Measurements from ENCODE around the gene CCDC196.

The CCDC196 gene

GRCh38 chr14:66473223-66473622 lies 12.9 kb upstream of the CCDC196 start:
- H3K9me3 ChIP-seq (ENCODE audit: insufficient read depth, low read depth, low read length) = no peaks in the 10 kb centered on the region
- H2AK5ac ChIP-seq (ENCODE audit: low read length) = no peak overlapping the region
- H3K4me3 ChIP-seq (ENCODE audit: low read depth, low read length) = no peak overlapping the region
- H3K23ac ChIP-seq (ENCODE audit: low read length) = no peak overlapping the region
- H3K27ac ChIP-seq (ENCODE audit: low read depth, low read length) = no peak overlapping the region
- H3K79me2 ChIP-seq (ENCODE audit: control insufficient read depth, insufficient read depth, low read length, poor library complexity) = no peaks in the 10 kb centered on the region
- H3K14ac ChIP-seq (ENCODE audit: low read length) = no peak overlapping the region
- H3K27me3 ChIP-seq (ENCODE audit: insufficient read depth, low read length) = no peaks in the 10 kb centered on the region
- H3K79me1 ChIP-seq (ENCODE audit: low read length) = no peaks in the 10 kb centered on the region
- no peak overlapping the region for H4K91ac ChIP-seq (ENCODE audit: low read depth, low read length)
- H2BK120ac ChIP-seq (ENCODE audit: insufficient read depth, low read length, poor library complexity) = no peak overlapping the region
- no peak overlapping the region for H3K4me2 ChIP-seq (ENCODE audit: low read length)
- no peak overlapping the region for H3K9ac ChIP-seq (ENCODE audit: low read length)
- DNase-seq = no peak
- H2BK5ac ChIP-seq (ENCODE audit: low read depth, low read length, poor library complexity) = no peak overlapping the region
- H2BK12ac ChIP-seq (ENCODE audit: low read length) = no peak overlapping the region
- no peak overlapping the region for H4K12ac ChIP-seq (ENCODE audit: low read depth, low read length)
- H3K18ac ChIP-seq (ENCODE audit: low read length) = no peak overlapping the region
- H3K4me1 ChIP-seq (ENCODE audit: control insufficient read depth in 1 of 2, insufficient read depth in 2 of 2, low read length in 2 of 2) = no peaks in the 10 kb centered on the region
- WGBS (ENCODE audit: extremely low coverage, insufficient coverage, insufficient read length) = no CpG with 5 or more reads among the region's 2 CpGs
- no peak overlapping the region for H3K4ac ChIP-seq (ENCODE audit: low read depth, low read length)
- no peak overlapping the region for H4K8ac ChIP-seq (ENCODE audit: low read depth, low read length)
- H3K36me3 ChIP-seq (ENCODE audit: control insufficient read depth in 1 of 2, insufficient read depth in 2 of 2, low read length in 2 of 2) = no peaks in the 10 kb centered on the region
- H2AFZ ChIP-seq (ENCODE audit: insufficient read depth, low read length, poor library complexity) = no peak overlapping the region

- Histone ChIP-seq H3K4me3 (ENCODE audit: low read depth, low read length) (no peak overlapping the region), H3K14ac (ENCODE audit: low read length) (no peak overlapping the region), H3K9me3 (ENCODE audit: insufficient read depth, low read depth, low read length) (no peaks in the 10 kb centered on the region), H2AK5ac (ENCODE audit: low read length) (no peak overlapping the region), H3K79me2 (ENCODE audit: control insufficient read depth, insufficient read depth, low read length, poor library complexity) (no peaks in the 10 kb centered on the region), H4K8ac (ENCODE audit: low read depth, low read length) (no peak overlapping the region), H3K4me1 (ENCODE audit: control insufficient read depth in 1 of 2, insufficient read depth in 2 of 2, low read length in 2 of 2) (no peaks in the 10 kb centered on the region), H3K9ac (ENCODE audit: low read length) (no peak overlapping the region), H3K23ac (ENCODE audit: low read length) (no peak overlapping the region), H4K91ac (ENCODE audit: low read depth, low read length) (no peak overlapping the region), H4K12ac (ENCODE audit: low read depth, low read length) (no peak overlapping the region), H2BK5ac (ENCODE audit: low read depth, low read length, poor library complexity) (no peak overlapping the region), H2BK120ac (ENCODE audit: insufficient read depth, low read length, poor library complexity) (no peak overlapping the region), H3K79me1 (ENCODE audit: low read length) (no peaks in the 10 kb centered on the region), H3K27me3 (ENCODE audit: insufficient read depth, low read length) (no peaks in the 10 kb centered on the region), H2BK12ac (ENCODE audit: low read length) (no peak overlapping the region), H3K4me2 (ENCODE audit: low read length) (no peak overlapping the region), H2AFZ (ENCODE audit: insufficient read depth, low read length, poor library complexity) (no peak overlapping the region), H3K36me3 (ENCODE audit: control insufficient read depth in 1 of 2, insufficient read depth in 2 of 2, low read length in 2 of 2) (no peaks in the 10 kb centered on the region), H3K4ac (ENCODE audit: low read depth, low read length) (no peak overlapping the region), H3K18ac (ENCODE audit: low read length) (no peak overlapping the region), H3K27ac (ENCODE audit: low read depth, low read length) (no peak overlapping the region)
- WGBS (ENCODE audit: extremely low coverage, insufficient coverage, insufficient read length) = no CpG with 5 or more reads among the region's 1 CpG
- DNase-seq = no peak
These were observed 9.2 kb upstream of the CCDC196 start for GRCh38 chr14:66476964-66477363.

- Histone ChIP-seq H3K9ac (ENCODE audit: low read length) (no peak overlapping the region), H4K8ac (ENCODE audit: low read depth, low read length) (no peak overlapping the region), H3K36me3 (ENCODE audit: control insufficient read depth in 1 of 2, insufficient read depth in 2 of 2, low read length in 2 of 2) (no peaks in the 10 kb centered on the region), H4K91ac (ENCODE audit: low read depth, low read length) (no peak overlapping the region), H3K4me3 (ENCODE audit: low read depth, low read length) (no peak overlapping the region), H3K14ac (ENCODE audit: low read length) (no peak overlapping the region), H2BK120ac (ENCODE audit: insufficient read depth, low read length, poor library complexity) (no peak overlapping the region), H3K4me1 (ENCODE audit: control insufficient read depth in 1 of 2, insufficient read depth in 2 of 2, low read length in 2 of 2) (no peaks in the 10 kb centered on the region), H3K9me3 (ENCODE audit: insufficient read depth, low read depth, low read length) (no peaks in the 10 kb centered on the region), H2BK5ac (ENCODE audit: low read depth, low read length, poor library complexity) (no peak overlapping the region), H2BK12ac (ENCODE audit: low read length) (no peak overlapping the region), H3K4ac (ENCODE audit: low read depth, low read length) (no peak overlapping the region), H2AFZ (ENCODE audit: insufficient read depth, low read length, poor library complexity) (no peak overlapping the region), H3K79me1 (ENCODE audit: low read length) (no peaks in the 10 kb centered on the region), H2AK5ac (ENCODE audit: low read length) (no peak overlapping the region), H3K4me2 (ENCODE audit: low read length) (no peak overlapping the region), H4K12ac (ENCODE audit: low read depth, low read length) (no peak overlapping the region), H3K23ac (ENCODE audit: low read length) (no peak overlapping the region), H3K79me2 (ENCODE audit: control insufficient read depth, insufficient read depth, low read length, poor library complexity) (no peaks in the 10 kb centered on the region), H3K18ac (ENCODE audit: low read length) (no peak overlapping the region), H3K27me3 (ENCODE audit: insufficient read depth, low read length) (no peaks in the 10 kb centered on the region), H3K27ac (ENCODE audit: low read depth, low read length) (no peak overlapping the region)
- no peak for DNase-seq
These were observed 8.6 kb upstream of the CCDC196 start for GRCh38 chr14:66477567-66477966.

GRCh38 chr14:66482873-66483272 lies 3.3 kb upstream of the CCDC196 start:
- Histone ChIP-seq H2BK5ac (ENCODE audit: low read depth, low read length, poor library complexity) (no peak overlapping the region), H2AK5ac (ENCODE audit: low read length) (no peak overlapping the region), H3K4ac (ENCODE audit: low read depth, low read length) (no peak overlapping the region), H2BK12ac (ENCODE audit: low read length) (no peak overlapping the region), H3K9me3 (ENCODE audit: insufficient read depth, low read depth, low read length) (no peaks in the 10 kb centered on the region), H3K36me3 (ENCODE audit: control insufficient read depth in 1 of 2, insufficient read depth in 2 of 2, low read length in 2 of 2) (no peaks in the 10 kb centered on the region), H3K79me2 (ENCODE audit: control insufficient read depth, insufficient read depth, low read length, poor library complexity) (no peaks in the 10 kb centered on the region), H3K4me3 (ENCODE audit: low read depth, low read length) (no peak overlapping the region), H2AFZ (ENCODE audit: insufficient read depth, low read length, poor library complexity) (no peak overlapping the region), H2BK120ac (ENCODE audit: insufficient read depth, low read length, poor library complexity) (no peak overlapping the region), H3K9ac (ENCODE audit: low read length) (no peak overlapping the region), H3K27ac (ENCODE audit: low read depth, low read length) (no peak overlapping the region), H3K18ac (ENCODE audit: low read length) (no peak overlapping the region), H3K27me3 (ENCODE audit: insufficient read depth, low read length) (no peaks in the 10 kb centered on the region), H3K14ac (ENCODE audit: low read length) (no peak overlapping the region), H3K4me2 (ENCODE audit: low read length) (no peak overlapping the region), H3K23ac (ENCODE audit: low read length) (no peak overlapping the region), H3K4me1 (ENCODE audit: control insufficient read depth in 1 of 2, insufficient read depth in 2 of 2, low read length in 2 of 2) (no peaks in the 10 kb centered on the region), H4K91ac (ENCODE audit: low read depth, low read length) (no peak overlapping the region), H4K12ac (ENCODE audit: low read depth, low read length) (no peak overlapping the region), H3K79me1 (ENCODE audit: low read length) (no peaks in the 10 kb centered on the region), H4K8ac (ENCODE audit: low read depth, low read length) (no peak overlapping the region)
- WGBS (ENCODE audit: extremely low coverage, insufficient coverage, insufficient read length) = no CpG with 5 or more reads among the region's 2 CpGs
- no peak for DNase-seq

- Histone ChIP-seq H3K79me2 (ENCODE audit: control insufficient read depth, insufficient read depth, low read length, poor library complexity) (no peaks in the 10 kb centered on the region), H2BK120ac (ENCODE audit: insufficient read depth, low read length, poor library complexity) (no peak overlapping the region), H3K18ac (ENCODE audit: low read length) (no peak overlapping the region), H3K4ac (ENCODE audit: low read depth, low read length) (no peak overlapping the region), H3K27me3 (ENCODE audit: insufficient read depth, low read length) (no peaks in the 10 kb centered on the region), H4K12ac (ENCODE audit: low read depth, low read length) (no peak overlapping the region), H2AK5ac (ENCODE audit: low read length) (no peak overlapping the region), H3K9ac (ENCODE audit: low read length) (no peak overlapping the region), H3K4me3 (ENCODE audit: low read depth, low read length) (no peak overlapping the region), H2AFZ (ENCODE audit: insufficient read depth, low read length, poor library complexity) (no peak overlapping the region), H3K4me1 (ENCODE audit: control insufficient read depth in 1 of 2, insufficient read depth in 2 of 2, low read length in 2 of 2) (no peaks in the 10 kb centered on the region), H4K91ac (ENCODE audit: low read depth, low read length) (no peak overlapping the region), H2BK12ac (ENCODE audit: low read length) (no peak overlapping the region), H4K8ac (ENCODE audit: low read depth, low read length) (no peak overlapping the region), H2BK5ac (ENCODE audit: low read depth, low read length, poor library complexity) (no peak overlapping the region), H3K36me3 (ENCODE audit: control insufficient read depth in 1 of 2, insufficient read depth in 2 of 2, low read length in 2 of 2) (no peaks in the 10 kb centered on the region), H3K79me1 (ENCODE audit: low read length) (no peaks in the 10 kb centered on the region), H3K4me2 (ENCODE audit: low read length) (no peak overlapping the region), H3K27ac (ENCODE audit: low read depth, low read length) (no peak overlapping the region), H3K23ac (ENCODE audit: low read length) (no peak overlapping the region), H3K9me3 (ENCODE audit: insufficient read depth, low read depth, low read length) (no peaks in the 10 kb centered on the region), H3K14ac (ENCODE audit: low read length) (no peak overlapping the region)
- WGBS (ENCODE audit: extremely low coverage, insufficient coverage, insufficient read length) = no CpG with 5 or more reads among the region's 1 CpG
- no peak for DNase-seq
These were observed 2.8 kb upstream of the CCDC196 start for GRCh38 chr14:66483322-66483721.
